IMR-90 (cell line): ENCODE measurements around the gene MTFR2. TPM values are rescaled to one million over a fixed set of nuclear protein-coding genes. Genes with fewer than 3 reads are reported as not detected.

Experiments
- ATAC-seq: fragments of 200-7000 bp; cut with Tn5 transposase; 2 replicates; pipeline ENCODE4 v1.9.1; 2020; ENCODE audit warnings: low read depth, mild to moderate bottlenecking, moderate library complexity
- BruUV-seq: library from RNA; stranded (reverse); fragments of 400-500 nt; replicated peaks from 2 replicates; lab custom pipeline; 2021; lab: Mats Ljungman, UMichigan
- CTCF ChIA-PET: fragments of 300-600 bp; formaldehyde crosslinking; extraction: SDS; loops from one replicate; lab custom pipeline; 2021; ENCODE audit warnings: antibody characterized with exemption; lab: Yijun Ruan, JAX
- POLR2A ChIA-PET: fragments of 300-600 bp; sonication (Branson Sonifier 250); formaldehyde crosslinking; loops from one replicate; lab custom pipeline; 2022; ENCODE audit warnings: antibody characterized with exemption; ENCODE audit not compliant: unreplicated experiment; lab: Charles Lee
- DNase-seq: peaks from one replicate; pipeline ENCODE4 v3.0.0; 2013
- H2AFZ ChIP-seq: replicated peaks from 2 replicates; pipeline ENCODE3; 2013; ENCODE audit warnings: low read length, mild to moderate bottlenecking; ENCODE audit not compliant: poor library complexity
- H2AK5ac ChIP-seq: 2 replicates; pipeline ENCODE4 v1.6.1; 2013; ENCODE audit warnings: low read depth, low read length, inconsistent platforms
- H2AK9ac ChIP-seq: replicated peaks from 2 replicates; pipeline ENCODE3; 2013; ENCODE audit warnings: mild to moderate bottlenecking, low read depth, low read length, moderate library complexity; ENCODE audit not compliant: poor library complexity
- H2BK120ac ChIP-seq: 2 replicates; pipeline ENCODE4 v1.6.1; 2013; ENCODE audit warnings: low read depth, low read length, inconsistent platforms
- H2BK15ac ChIP-seq: 3 replicates; pipeline ENCODE4 v1.6.1; 2013; ENCODE audit warnings: low read depth, low read length, inconsistent platforms
- H2BK20ac ChIP-seq: 2 replicates; pipeline ENCODE4 v1.6.1; 2013; ENCODE audit warnings: low read depth, mild to moderate bottlenecking, inconsistent platforms, low read length, moderate library complexity
- H2BK5ac ChIP-seq: 2 replicates; pipeline ENCODE4 v1.6.1; 2013; ENCODE audit warnings: mild to moderate bottlenecking, low read depth, low read length, inconsistent platforms; ENCODE audit not compliant: poor library complexity, severe bottlenecking
- H3K14ac ChIP-seq: replicated peaks from 2 replicates; pipeline ENCODE4 v1.6.1; 2013; ENCODE audit warnings: low read depth, low read length, inconsistent platforms
- H3K18ac ChIP-seq: 2 replicates; pipeline ENCODE4 v1.6.1; 2013; ENCODE audit warnings: low read depth, low read length, control low read depth
- H3K23ac ChIP-seq: 2 replicates; pipeline ENCODE4 v1.6.1; 2013; ENCODE audit warnings: low read depth, low read length, inconsistent platforms
- H3K27ac ChIP-seq: 2 replicates; pipeline ENCODE4 v1.5.1; 2013; ENCODE audit warnings: mild to moderate bottlenecking, control low read depth, low read length; ENCODE audit not compliant: insufficient read depth
- H3K27me3 ChIP-seq: 2 replicates; pipeline ENCODE4 v1.6.1; 2013; ENCODE audit warnings: low read length; ENCODE audit not compliant: control insufficient read depth, insufficient read depth
- H3K36me3 ChIP-seq: 2 replicates; pipeline ENCODE4 v1.6.1; 2013; ENCODE audit warnings: low read length, mixed read lengths; ENCODE audit not compliant: control insufficient read depth, insufficient read depth
- H3K4ac ChIP-seq: 2 replicates; pipeline ENCODE4 v1.6.1; 2013; ENCODE audit warnings: low read depth, low read length, inconsistent platforms
- H3K4me1 ChIP-seq: 2 replicates; pipeline ENCODE4 v1.6.1; 2013; ENCODE audit warnings: low read length, mixed read lengths; ENCODE audit not compliant: control insufficient read depth, insufficient read depth
- H3K4me2 ChIP-seq: 2 replicates; pipeline ENCODE4 v1.6.1; 2013; ENCODE audit warnings: low read depth, mild to moderate bottlenecking, control low read depth, low read length, moderate library complexity
- H3K4me3 ChIP-seq: 2 replicates; pipeline ENCODE4 v1.5.1; 2013; ENCODE audit warnings: low read depth, mild to moderate bottlenecking, control low read depth, low read length, moderate library complexity; ENCODE audit not compliant: insufficient read depth
- H3K56ac ChIP-seq: 2 replicates; pipeline ENCODE4 v1.6.1; 2013; ENCODE audit warnings: low read length, inconsistent platforms; ENCODE audit not compliant: insufficient read depth; ENCODE audit errors: extremely low read depth
- H3K79me1 ChIP-seq, 2 experiments: 2 replicates each; pipeline ENCODE4 v1.6.1; 2013; ENCODE audit warnings: low read length in 2 of 2, inconsistent platforms in 1 of 2, low read depth in 1 of 2
- H3K9ac ChIP-seq: 2 replicates; pipeline ENCODE4 v1.6.1; 2013; ENCODE audit warnings: low read depth, low read length, control low read depth
- H3K9me1 ChIP-seq: 2 replicates; pipeline ENCODE4 v1.6.1; 2013; ENCODE audit warnings: low read length, inconsistent platforms; ENCODE audit not compliant: insufficient read depth
- H3K9me3 ChIP-seq: 2 replicates; pipeline ENCODE4 v1.6.1; 2013; ENCODE audit warnings: low read length; ENCODE audit not compliant: control insufficient read depth, insufficient read depth
- H4K20me1 ChIP-seq: 2 replicates; pipeline ENCODE4 v1.6.1; 2013; ENCODE audit warnings: low read length, inconsistent platforms; ENCODE audit not compliant: insufficient read depth
- H4K5ac ChIP-seq: 2 replicates; pipeline ENCODE4 v1.6.1; 2013; ENCODE audit warnings: mild to moderate bottlenecking, low read depth, low read length, control low read depth
- H4K8ac ChIP-seq, 2 experiments: 2 replicates each; pipeline ENCODE4 v1.6.1; 2013; ENCODE audit warnings: low read depth in 2 of 2, low read length in 2 of 2, control low read depth in 1 of 2, inconsistent platforms in 1 of 2
- H4K91ac ChIP-seq: 2 replicates; pipeline ENCODE4 v1.6.1; 2013; ENCODE audit warnings: low read depth, low read length, inconsistent platforms; ENCODE audit not compliant: insufficient read depth
- BHLHE40 ChIP-seq: fragments of 150-350 bp; IDR thresholded peaks from 2 replicates; pipeline ENCODE4 v1.6.1; 2016; ENCODE audit warnings: mild to moderate bottlenecking, low read depth, low read length
- FOS ChIP-seq: fragments of 150-350 bp; IDR thresholded peaks from 2 replicates; pipeline ENCODE4 v1.6.1; 2016; ENCODE audit warnings: low read depth, low read length
- POLR2A ChIP-seq: IDR thresholded peaks from 2 replicates; pipeline ENCODE4 v1.6.1; 2012; ENCODE audit warnings: mild to moderate bottlenecking, low read depth, low read length
- RFX5 ChIP-seq: IDR thresholded peaks from 2 replicates; pipeline ENCODE4 v1.8.0; 2012; ENCODE audit warnings: low read depth, mild to moderate bottlenecking, low read length, moderate library complexity
- SMC3 ChIP-seq: fragments of 150-350 bp; IDR thresholded peaks from 2 replicates; pipeline ENCODE4 v1.6.1; 2016; ENCODE audit warnings: low read depth, mild to moderate bottlenecking, antibody characterized with exemption, low read length, moderate library complexity
- WGBS, 2 experiments: methylation state at CpG; one replicate each; pipeline versions ENCODE4 v1.1.5 to v1.1.7; 2013; ENCODE audit warnings: missing lambda C conversion rate in 2 of 2; ENCODE audit not compliant: insufficient read length in 1 of 2; ENCODE audit errors: extremely low coverage in 2 of 2; 5-methylcytosine and 5-hydroxymethylcytosine counted together
- dilution Hi-C: fragments of 300-500 bp; cut with HindIII; formaldehyde crosslinking; loops from one replicate; pipeline ENCODE4 v1.14.3; 2018; ENCODE audit warnings: low sequenced_read_pairs; ENCODE audit not compliant: unreplicated experiment
- in situ Hi-C: fragments of 300-500 bp; cut with MboI; formaldehyde crosslinking; loops from 3 replicates; pipeline ENCODE4 v1.14.3; 2019; ENCODE audit warnings: low sequenced_read_pairs, inconsistent platforms, mixed read lengths
- intact Hi-C: fragments of 100-400 bp; cut with micrococcal nuclease; formaldehyde crosslinking; loops from 2 replicates; pipeline ENCODE4 v1.10.0; 2022
- polyA plus RNA-seq, 3 experiments: library from polyadenylated mRNA; depleted of rRNA; stranded (reverse); fragments of >200 nt; gene quantifications; 2 replicates each; pipeline ENCODE4 v1.2.3, GENCODE V29; 2012; ENCODE audit warnings: low replicate concordance in 1 of 3
- total RNA-seq: library from RNA; depleted of rRNA; stranded (reverse); fragments of >200 nt; gene quantifications from 2 replicates; pipeline ENCODE4 v1.2.3, GENCODE V29; 2012
- TF ChIP-seq, protein P1 (sequence below): fragments of 150-350 bp; IDR thresholded peaks from 2 replicates; pipeline ENCODE4 v1.6.1; 2017; ENCODE audit warnings: mild to moderate bottlenecking, antibody characterized with exemption, low read length, low read depth
- TF ChIP-seq, protein P2 (sequence below): conservative IDR thresholded peaks from 2 replicates; pipeline ENCODE4 v1.5.1; 2012; ENCODE audit warnings: mild to moderate bottlenecking, low read depth, low read length, improper control_type of control experiment
- TF ChIP-seq, protein P3 (sequence below): fragments of 150-350 bp; IDR thresholded peaks from 2 replicates; pipeline ENCODE4 v1.6.1; 2016; ENCODE audit warnings: low read depth, mild to moderate bottlenecking, low read length, moderate library complexity, borderline replicate concordance

The MTFR2 gene
- total and polyA plus RNA-seq, 2 of the 4 experiments (the other 2 are of a cell fraction): 0.72 to 7.2 TPM

DNA sequence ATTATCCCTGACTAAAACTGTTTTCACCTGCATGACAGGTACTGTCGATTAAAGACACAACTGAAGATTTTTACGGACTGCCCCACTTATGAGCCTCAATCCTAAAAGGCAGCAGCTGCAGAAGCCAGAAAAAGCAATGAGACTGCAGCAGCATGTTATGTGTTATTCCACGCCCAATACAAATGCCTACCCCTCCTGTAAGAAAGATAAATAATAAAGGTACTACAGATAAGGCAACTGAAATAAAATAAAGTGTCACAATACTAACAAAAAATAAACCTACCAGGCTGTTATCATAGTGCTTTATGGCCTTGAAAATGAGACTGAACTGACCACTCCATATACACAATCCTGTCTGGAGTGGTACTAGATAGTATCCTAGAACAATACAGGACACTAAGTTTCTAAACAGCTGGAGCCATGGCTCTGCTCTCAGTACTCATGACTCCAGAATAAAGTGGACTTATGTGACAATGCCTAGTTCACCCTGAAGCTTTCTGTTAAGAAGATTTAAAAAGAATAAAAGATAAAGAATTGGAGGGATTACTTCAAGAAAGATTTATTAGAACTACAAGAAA lies 30.0 kb upstream of the MTFR2 start:
- H3K56ac ChIP-seq: no peak overlapping the region
- POLR2A ChIA-PET: no interaction called here
- H4K5ac ChIP-seq: no peak overlapping the region
- no peak overlapping the region for H3K18ac ChIP-seq
- H2AFZ ChIP-seq: no peak overlapping the region
- no peaks in the 10 kb centered on the region for H3K9me3 ChIP-seq
- H3K36me3 ChIP-seq: peaks cover 18% of the 10 kb centered on the region
- no peak overlapping the region for H4K8ac ChIP-seq
- intact Hi-C loops (loop anchor here (2.0 kb wide), 1 partner anchor 13 kb away; no protein-coding TSS in a partner anchor), in situ Hi-C loops (loop anchor here (25.0 kb wide), 1 partner anchor 507 kb away; the partner anchor contains the start of gene MAP3K5), dilution Hi-C loops (no loop called here)
- no peak overlapping the region for H2BK20ac ChIP-seq
- H3K9ac ChIP-seq: no peak overlapping the region
- H3K79me1 ChIP-seq: peaks cover 0 to 26% of the 10 kb centered on the region in 2 experiments; a peak in 3 of 4 replicates
- no peak overlapping the region for H2AK5ac ChIP-seq
- H3K9me1 ChIP-seq: peaks cover 9% of the 10 kb centered on the region
- no peak for TF ChIP-seq FOS
- TF ChIP-seq POLR2A: no peak
- TF ChIP-seq RFX5: no peak
- TF ChIP-seq BHLHE40: no peak
- no peak for TF ChIP-seq SMC3
- TF ChIP-seq, protein P1, sequence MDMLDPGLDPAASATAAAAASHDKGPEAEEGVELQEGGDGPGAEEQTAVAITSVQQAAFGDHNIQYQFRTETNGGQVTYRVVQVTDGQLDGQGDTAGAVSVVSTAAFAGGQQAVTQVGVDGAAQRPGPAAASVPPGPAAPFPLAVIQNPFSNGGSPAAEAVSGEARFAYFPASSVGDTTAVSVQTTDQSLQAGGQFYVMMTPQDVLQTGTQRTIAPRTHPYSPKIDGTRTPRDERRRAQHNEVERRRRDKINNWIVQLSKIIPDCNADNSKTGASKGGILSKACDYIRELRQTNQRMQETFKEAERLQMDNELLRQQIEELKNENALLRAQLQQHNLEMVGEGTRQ: no peak
- TF ChIP-seq, protein P2, sequence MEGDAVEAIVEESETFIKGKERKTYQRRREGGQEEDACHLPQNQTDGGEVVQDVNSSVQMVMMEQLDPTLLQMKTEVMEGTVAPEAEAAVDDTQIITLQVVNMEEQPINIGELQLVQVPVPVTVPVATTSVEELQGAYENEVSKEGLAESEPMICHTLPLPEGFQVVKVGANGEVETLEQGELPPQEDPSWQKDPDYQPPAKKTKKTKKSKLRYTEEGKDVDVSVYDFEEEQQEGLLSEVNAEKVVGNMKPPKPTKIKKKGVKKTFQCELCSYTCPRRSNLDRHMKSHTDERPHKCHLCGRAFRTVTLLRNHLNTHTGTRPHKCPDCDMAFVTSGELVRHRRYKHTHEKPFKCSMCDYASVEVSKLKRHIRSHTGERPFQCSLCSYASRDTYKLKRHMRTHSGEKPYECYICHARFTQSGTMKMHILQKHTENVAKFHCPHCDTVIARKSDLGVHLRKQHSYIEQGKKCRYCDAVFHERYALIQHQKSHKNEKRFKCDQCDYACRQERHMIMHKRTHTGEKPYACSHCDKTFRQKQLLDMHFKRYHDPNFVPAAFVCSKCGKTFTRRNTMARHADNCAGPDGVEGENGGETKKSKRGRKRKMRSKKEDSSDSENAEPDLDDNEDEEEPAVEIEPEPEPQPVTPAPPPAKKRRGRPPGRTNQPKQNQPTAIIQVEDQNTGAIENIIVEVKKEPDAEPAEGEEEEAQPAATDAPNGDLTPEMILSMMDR: no peak
- TF ChIP-seq, protein P3, sequence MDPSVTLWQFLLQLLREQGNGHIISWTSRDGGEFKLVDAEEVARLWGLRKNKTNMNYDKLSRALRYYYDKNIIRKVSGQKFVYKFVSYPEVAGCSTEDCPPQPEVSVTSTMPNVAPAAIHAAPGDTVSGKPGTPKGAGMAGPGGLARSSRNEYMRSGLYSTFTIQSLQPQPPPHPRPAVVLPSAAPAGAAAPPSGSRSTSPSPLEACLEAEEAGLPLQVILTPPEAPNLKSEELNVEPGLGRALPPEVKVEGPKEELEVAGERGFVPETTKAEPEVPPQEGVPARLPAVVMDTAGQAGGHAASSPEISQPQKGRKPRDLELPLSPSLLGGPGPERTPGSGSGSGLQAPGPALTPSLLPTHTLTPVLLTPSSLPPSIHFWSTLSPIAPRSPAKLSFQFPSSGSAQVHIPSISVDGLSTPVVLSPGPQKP: no peak
- H3K23ac ChIP-seq: no peak overlapping the region
- ATAC-seq: no peak
- H3K4me1 ChIP-seq: peaks cover 6% of the 10 kb centered on the region
- no peaks in the 10 kb centered on the region for H3K27me3 ChIP-seq
- H3K14ac ChIP-seq: no peak overlapping the region
- H4K20me1 ChIP-seq: peaks cover 62% of the 10 kb centered on the region
- no TSS peak for BruUV-seq
- no peak overlapping the region for H3K27ac ChIP-seq
- H2BK120ac ChIP-seq: no peak overlapping the region
- WGBS, 2 experiments: no CpG with 5 or more reads among the region's 3 CpGs
- H2AK9ac ChIP-seq: no peak overlapping the region
- no peak overlapping the region for H3K4me3 ChIP-seq
- CTCF ChIA-PET: no interaction called here
- no peak for DNase-seq
- no peak overlapping the region for H2BK5ac ChIP-seq
- no peak overlapping the region for H2BK15ac ChIP-seq
- H3K4ac ChIP-seq: no peak overlapping the region
- H3K4me2 ChIP-seq: no peak overlapping the region
- H4K91ac ChIP-seq: no peak overlapping the region
